HG02885 (cell line): ENCODE results near the gene PPIG.
"Not testable (repeated sequence)": the region's sequence is repeated elsewhere in the genome, so short reads cannot be mapped to it uniquely, and the experiment has no call there.

ENCODE experiments used
- ATAC-seq: cut with Tn5 transposase; IDR thresholded peaks from one replicate; pipeline ENCODE4 v1.9.1; 2021; ENCODE audit warnings: mild to moderate bottlenecking; ENCODE audit not compliant: unreplicated experiment, poor library complexity

PPIG gene

DNA sequence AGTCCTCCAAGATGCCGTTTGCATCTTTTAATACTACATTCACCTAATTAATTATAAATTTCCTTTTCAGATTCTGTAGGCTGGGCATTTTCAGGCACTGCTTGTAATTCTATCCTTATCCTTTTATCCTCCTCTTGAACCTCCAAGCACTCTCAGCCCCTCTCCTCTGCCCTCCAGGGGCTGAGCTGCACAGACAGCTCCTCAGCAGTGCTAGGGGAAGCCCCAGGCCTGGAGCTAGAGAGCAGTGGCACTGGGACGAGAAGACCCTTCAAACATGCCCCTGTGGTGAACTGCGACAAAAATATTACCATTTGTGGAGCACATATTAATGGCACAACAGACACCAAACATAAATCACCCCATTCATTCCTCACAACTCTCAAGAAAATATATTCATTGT is 77.1 kb downstream of the PPIG start:
- ATAC-seq: no peak

DNA sequence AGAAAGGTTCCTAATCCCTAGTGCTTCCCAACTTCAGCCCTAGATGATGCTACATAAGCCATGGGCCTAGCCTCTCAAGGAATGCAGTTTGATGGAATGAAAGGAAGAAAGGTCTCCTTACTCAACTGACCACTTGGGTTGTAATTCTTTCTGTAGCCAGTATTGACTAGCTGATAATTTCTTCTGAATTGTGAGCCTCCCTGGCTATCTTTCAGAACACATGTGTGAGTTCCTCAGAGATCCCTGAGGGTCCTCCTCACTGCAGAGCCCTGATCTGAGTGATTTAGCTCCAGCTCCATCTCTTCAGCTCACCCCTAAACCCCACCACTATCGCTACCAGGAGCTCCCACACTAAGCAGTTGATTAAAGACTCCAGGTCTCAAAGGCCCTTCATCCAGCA is 78.6 kb downstream of the PPIG start:
- ATAC-seq: no peak

GRCh38 chr2:169663247-169663646 is 79.1 kb downstream of the PPIG start:
- no peak for ATAC-seq

- ATAC-seq: no peak
These were observed 80.4 kb downstream of the PPIG start for GRCh38 chr2:169664600-169664977.

DNA sequence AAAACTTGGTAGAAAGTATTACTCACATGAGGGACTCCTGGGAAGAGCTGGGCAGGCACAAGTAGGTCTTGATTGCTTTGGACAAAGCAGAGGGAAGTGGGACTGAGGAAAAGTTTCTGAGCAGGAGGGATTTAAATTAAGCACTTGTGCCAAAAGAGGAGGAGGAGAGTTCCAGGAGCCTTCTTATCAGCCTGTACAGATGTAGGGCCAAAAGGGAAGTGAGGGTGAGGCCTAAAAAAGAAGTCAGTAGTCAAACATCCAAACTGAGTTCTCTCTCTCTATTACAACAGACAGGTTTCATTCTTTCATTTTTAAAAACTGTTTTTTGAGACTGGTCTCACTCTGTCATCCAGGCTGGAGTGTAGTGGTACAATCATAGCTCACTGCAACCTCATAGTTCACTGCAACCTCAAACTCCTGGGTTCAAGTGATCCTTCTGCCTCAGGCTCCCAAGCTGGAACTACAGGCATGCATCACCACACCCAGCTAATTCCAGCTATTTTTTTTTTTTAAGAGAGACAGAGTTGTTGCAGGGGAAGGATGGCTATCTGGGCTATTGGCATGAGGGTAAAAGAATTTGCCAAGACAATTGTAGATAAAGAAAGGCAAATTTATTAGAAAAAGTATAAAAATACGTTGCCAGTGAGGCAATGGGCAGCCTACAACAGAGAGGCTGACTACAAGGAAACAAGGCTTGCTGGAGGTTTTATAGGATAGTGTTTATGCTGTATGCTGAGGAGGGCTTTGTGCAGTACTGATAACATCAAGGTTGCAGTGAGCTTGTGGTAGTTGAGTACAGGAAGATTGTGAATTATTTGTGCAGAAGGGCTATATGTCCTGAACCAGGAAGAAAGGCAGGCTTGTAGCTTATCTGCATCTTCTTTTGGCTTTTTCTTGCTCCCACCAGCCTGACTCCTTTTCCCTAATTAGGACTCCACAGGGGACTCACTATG is 81.1 kb downstream of the PPIG start:
- ATAC-seq: no peak

GRCh38 chr2:169667583-169667982 is 83.4 kb downstream of the PPIG start:
- no peak for ATAC-seq

DNA sequence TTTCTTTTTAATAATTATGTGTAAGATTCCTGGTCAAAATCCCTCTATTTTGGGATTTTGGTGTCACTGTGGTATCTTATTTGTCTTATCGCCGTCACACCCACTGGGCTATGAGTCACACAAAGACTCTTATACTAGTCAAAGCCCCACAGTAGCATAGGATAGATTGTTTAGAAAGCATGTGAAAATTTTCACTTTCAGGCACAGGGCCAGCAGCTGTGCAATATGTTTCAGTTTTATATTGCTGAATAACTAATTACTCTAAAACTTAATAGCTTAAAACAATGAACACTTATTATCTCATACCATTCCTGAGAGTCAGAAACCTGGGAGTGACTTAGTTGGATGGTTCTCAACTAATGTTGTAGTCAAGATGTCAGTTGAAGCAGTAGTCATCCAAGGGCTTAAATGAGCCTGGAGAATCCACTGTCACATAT is 86.1 kb downstream of the PPIG start:
- no peak for ATAC-seq

- ATAC-seq: no peak
These were observed 86.8 kb downstream of the PPIG start for GRCh38 chr2:169670937-169671336.

DNA sequence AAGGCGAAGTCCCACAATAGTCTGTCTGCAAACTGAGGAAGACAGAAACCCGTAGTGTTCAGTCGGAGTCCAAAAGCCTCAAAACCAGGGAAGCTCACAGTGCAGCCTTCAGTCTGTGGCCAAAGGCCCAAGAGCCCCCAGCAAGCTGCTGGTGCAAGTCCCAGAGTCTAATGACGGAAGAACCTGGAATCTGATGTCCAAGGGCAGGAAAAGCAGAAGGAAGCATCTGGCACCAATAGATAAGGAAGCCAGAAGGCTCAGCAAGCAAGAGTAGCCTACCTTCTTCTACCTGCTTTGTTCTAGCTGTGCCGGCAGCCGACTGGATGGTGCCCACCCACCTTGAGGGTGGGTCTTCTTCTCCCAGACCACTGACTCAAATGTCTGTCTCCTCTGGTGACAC is 88.3 kb downstream of the PPIG start:
- no peak for ATAC-seq

- ATAC-seq: no peak
These were observed 89.0 kb downstream of the PPIG start for GRCh38 chr2:169673106-169673505.

GRCh38 chr2:169673921-169674320 is 89.8 kb downstream of the PPIG start:
- ATAC-seq: no peak

GRCh38 chr2:169676357-169676756 is 92.2 kb downstream of the PPIG start:
- no peak for ATAC-seq

DNA sequence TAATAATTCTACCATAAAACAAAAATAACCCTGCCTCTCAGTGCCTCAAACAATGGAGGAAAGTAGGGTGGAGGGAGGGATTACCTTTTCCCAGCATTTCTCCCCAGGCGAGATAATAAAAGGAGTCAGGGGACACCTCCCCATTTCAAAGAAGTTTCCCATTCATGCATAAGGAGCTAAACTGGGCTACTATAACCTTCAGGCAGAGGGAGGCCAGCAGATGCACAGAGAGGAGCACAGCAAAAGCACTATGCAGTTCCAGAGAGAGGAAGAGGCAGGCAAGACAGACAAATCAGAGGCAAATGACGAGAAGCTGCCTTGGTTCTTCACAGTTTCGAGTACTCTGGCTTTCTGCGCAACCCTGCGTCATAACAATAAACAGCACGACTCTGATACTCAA is 92.7 kb downstream of the PPIG start:
- ATAC-seq: no peak

GRCh38 chr2:169683054-169683424 is 98.9 kb downstream of the PPIG start:
- no peak for ATAC-seq

DNA sequence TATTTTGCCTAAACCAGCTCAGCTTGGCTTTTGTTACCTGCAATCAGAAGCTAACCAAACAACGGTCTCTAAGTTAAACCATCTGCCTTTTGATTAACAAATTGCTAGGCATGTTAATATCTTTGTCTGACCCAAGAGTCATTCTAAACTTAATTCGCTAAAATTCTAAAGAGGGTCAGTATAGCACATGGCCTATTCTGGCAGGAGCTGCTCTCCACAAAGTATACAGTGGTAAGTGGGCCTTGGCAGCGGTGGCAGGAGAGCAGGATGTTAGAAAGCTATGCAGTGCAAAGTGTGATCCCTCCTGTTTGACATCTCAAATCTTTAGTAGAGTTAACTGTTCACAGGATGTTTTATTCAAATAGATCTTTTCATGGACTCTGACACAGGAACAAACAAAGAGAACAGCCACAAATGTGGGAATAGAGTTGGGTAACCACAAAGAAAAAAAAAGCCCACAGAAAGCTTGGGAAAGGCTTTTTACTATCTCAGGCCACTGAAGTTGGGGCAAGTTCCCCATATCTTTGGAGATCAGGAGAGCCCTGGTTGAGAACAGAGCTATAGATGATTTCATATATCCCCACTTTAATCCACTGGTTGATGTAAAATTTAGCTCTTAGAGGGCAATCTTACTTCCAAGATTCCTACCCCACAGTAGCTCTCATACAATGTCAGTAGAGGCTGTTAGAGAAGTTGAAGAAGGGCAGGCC is 99.4 kb downstream of the PPIG start:
- ATAC-seq: no peak

- no peak for ATAC-seq
These were observed 100.0 kb downstream of the PPIG start for GRCh38 chr2:169684135-169684565.

- ATAC-seq: not testable (repeated sequence)
These were observed 100.6 kb downstream of the PPIG start for GRCh38 chr2:169684712-169685111.

DNA sequence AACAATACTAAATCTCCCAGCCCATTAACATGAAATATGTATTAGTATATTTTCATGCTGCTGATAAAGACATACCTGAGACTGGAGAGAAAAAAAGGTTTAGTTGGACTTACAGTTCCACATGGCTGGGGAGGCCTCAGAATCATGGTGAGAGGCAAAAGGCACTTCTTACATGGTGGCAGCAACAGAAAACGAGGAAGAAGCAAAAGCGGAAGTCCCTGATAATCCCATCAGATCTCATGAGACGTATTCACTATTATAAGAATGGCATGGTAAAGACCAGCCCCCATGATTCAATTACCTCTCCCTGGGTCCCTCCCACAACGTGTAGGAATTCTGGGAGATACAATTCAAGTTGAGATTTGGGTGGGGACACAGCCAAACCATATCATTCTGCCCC is 102.7 kb downstream of the PPIG start:
- ATAC-seq: not testable (repeated sequence)

DNA sequence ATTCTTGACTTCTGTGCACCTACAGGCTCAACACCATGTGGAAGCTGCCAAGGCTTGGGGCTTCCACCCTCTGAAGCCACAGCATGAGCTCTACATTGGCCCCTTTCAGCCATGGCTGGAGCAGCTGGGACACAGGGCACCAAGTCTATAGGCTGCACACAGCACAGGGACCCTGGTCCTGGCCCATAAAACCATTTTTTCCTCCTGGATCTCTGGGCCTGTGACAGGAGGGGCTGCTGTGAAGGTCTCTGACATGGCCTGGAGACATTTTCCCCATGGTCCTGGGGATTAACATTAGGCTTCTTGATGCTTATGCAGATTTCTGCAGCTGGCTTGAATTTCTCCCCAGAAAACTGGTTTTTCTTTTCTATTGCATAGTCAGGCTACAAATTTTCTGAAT is 103.8 kb downstream of the PPIG start:
- ATAC-seq: not testable (repeated sequence)

DNA sequence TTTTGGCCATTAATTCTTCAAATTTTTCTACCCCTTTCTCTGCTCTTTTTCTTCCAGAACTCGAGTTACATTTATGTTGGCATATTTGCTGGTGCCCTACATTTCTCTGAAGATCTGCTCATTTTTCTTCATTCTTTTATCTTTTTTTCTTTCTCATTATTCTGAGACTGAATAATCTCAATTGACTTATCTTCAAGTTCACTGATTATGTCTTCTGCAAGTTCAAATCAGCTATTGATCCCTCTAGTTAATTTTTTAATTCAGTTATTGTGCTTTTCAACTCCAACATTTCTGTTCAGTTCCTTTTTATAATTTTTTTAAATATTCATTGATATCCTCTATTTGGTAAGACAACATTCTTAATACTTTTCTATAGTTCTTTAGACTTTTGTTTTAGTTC is 106.8 kb downstream of the PPIG start:
- no peak for ATAC-seq
